Liver (tissue), 9 donors: ENCODE measurements around the gene BRI3BP. TPM values are rescaled to one million over a fixed set of nuclear protein-coding genes. Genes with fewer than 3 reads are reported as not detected.

ENCODE experiments used
- DNase-seq: peaks from one replicate; pipeline ENCODE4 v3.0.0-alpha.2; 2017; ENCODE audit warnings: low spot score
- H3K27ac ChIP-seq, 2 donors: one replicate each; pipeline ENCODE4 v1.7.0; 2013; ENCODE audit warnings: inconsistent platforms in 2 of 2, low read length in 2 of 2, control low read depth in 1 of 2, low read depth in 1 of 2, mild to moderate bottlenecking in 1 of 2
- H3K27me3 ChIP-seq, 4 donors: one replicate each; pipeline versions ENCODE4 v1.6.1 to v1.7.0; 2013; ENCODE audit warnings: low read length in 3 of 4, inconsistent platforms in 1 of 4, mild to moderate bottlenecking in 1 of 4, moderate library complexity in 1 of 4; ENCODE audit not compliant: control insufficient read depth in 4 of 4, insufficient read depth in 4 of 4
- H3K36me3 ChIP-seq, 4 donors: one replicate each; pipeline versions ENCODE4 v1.6.1 to v1.7.0; 2013; ENCODE audit warnings: low read length in 3 of 4, mild to moderate bottlenecking in 3 of 4, low read depth in 1 of 4, moderate library complexity in 1 of 4; ENCODE audit not compliant: control insufficient read depth in 4 of 4, insufficient read depth in 3 of 4
- H3K4me1 ChIP-seq, 4 donors: one replicate each; pipeline versions ENCODE4 v1.6.1 to v1.7.0; 2013; ENCODE audit warnings: low read length in 3 of 4, mild to moderate bottlenecking in 3 of 4, moderate library complexity in 1 of 4; ENCODE audit not compliant: control insufficient read depth in 4 of 4, insufficient read depth in 4 of 4
- H3K4me3 ChIP-seq, 3 donors: one replicate each; pipeline versions ENCODE4 v1.6.1 to v1.7.0; 2013; ENCODE audit warnings: low read length in 3 of 3, control low read depth in 1 of 3, low read depth in 1 of 3, mild to moderate bottlenecking in 1 of 3
- H3K9ac ChIP-seq, 2 donors: one replicate each; pipeline ENCODE4 v1.7.0; 2013; ENCODE audit warnings: low read length in 2 of 2, mild to moderate bottlenecking in 2 of 2, moderate library complexity in 2 of 2, control low read depth in 1 of 2, low read depth in 1 of 2
- H3K9me3 ChIP-seq, 4 donors: one replicate each; pipeline versions ENCODE4 v1.6.1 to v1.7.0; 2013; ENCODE audit warnings: low read length in 3 of 4; ENCODE audit not compliant: control insufficient read depth in 4 of 4
- ATF3 ChIP-seq: IDR thresholded peaks from 2 replicates; pipeline ENCODE4 v1.6.1; 2016; ENCODE audit warnings: antibody characterized with exemption
- EGR1 ChIP-seq, 2 donors: IDR thresholded peaks; 2 replicates each; pipeline ENCODE4 v1.6.1; 2016 to 2018; ENCODE audit warnings: antibody characterized with exemption in 2 of 2, low read depth in 2 of 2
- FOXA1 ChIP-seq: IDR thresholded peaks from 2 replicates; pipeline ENCODE4 v1.6.1; 2016; ENCODE audit warnings: antibody characterized with exemption
- FOXA2 ChIP-seq: IDR thresholded peaks from 2 replicates; pipeline ENCODE4 v1.6.1; 2016; ENCODE audit warnings: antibody characterized with exemption
- GABPA ChIP-seq, 2 donors: IDR thresholded peaks in 1 of 2; conservative IDR thresholded peaks in 1 of 2; 2 replicates each; pipeline ENCODE4 v1.6.1; 2016; ENCODE audit warnings: antibody characterized with exemption in 2 of 2, mild to moderate bottlenecking in 1 of 2, moderate library complexity in 1 of 2
- HNF4A ChIP-seq, 2 donors: conservative IDR thresholded peaks; 2 replicates each; pipeline ENCODE4 v1.6.1; 2016; ENCODE audit warnings: antibody characterized with exemption in 2 of 2, mild to moderate bottlenecking in 2 of 2
- HNF4G ChIP-seq: IDR thresholded peaks from 2 replicates; pipeline ENCODE4 v1.6.1; 2016; ENCODE audit warnings: antibody characterized with exemption
- JUND ChIP-seq, 2 donors: IDR thresholded peaks; 2 replicates each; pipeline ENCODE4 v1.6.1; 2016; ENCODE audit warnings: antibody characterized with exemption in 2 of 2
- NR2F2 ChIP-seq: IDR thresholded peaks from 2 replicates; pipeline ENCODE4 v1.6.1; 2016; ENCODE audit warnings: antibody characterized with exemption
- RAD21 ChIP-seq, 2 donors: IDR thresholded peaks; 2 replicates each; pipeline ENCODE4 v1.6.1; 2016; ENCODE audit warnings: antibody characterized with exemption in 2 of 2, mild to moderate bottlenecking in 2 of 2
- RXRA ChIP-seq, 2 donors: IDR thresholded peaks; 2 replicates each; pipeline ENCODE4 v1.6.1; 2017 to 2018; ENCODE audit warnings: antibody characterized with exemption in 2 of 2, mild to moderate bottlenecking in 1 of 2
- SP1 ChIP-seq: IDR thresholded peaks from 2 replicates; pipeline ENCODE4 v1.6.1; 2018; ENCODE audit warnings: antibody characterized with exemption, mild to moderate bottlenecking
- TAF1 ChIP-seq: conservative IDR thresholded peaks from 2 replicates; pipeline ENCODE4 v1.6.1; 2016; ENCODE audit warnings: antibody characterized with exemption, mild to moderate bottlenecking
- YY1 ChIP-seq: IDR thresholded peaks from 2 replicates; pipeline ENCODE4 v1.6.1; 2016; ENCODE audit warnings: antibody characterized with exemption, mild to moderate bottlenecking
- ZBTB33 ChIP-seq: IDR thresholded peaks from 2 replicates; pipeline ENCODE4 v1.6.1; 2016; ENCODE audit warnings: antibody characterized with exemption
- WGBS: extraction: QIAGEN DNeasy Blood & Tissue Kit; methylation state at CpG from one replicate; pipeline ENCODE4 v1.1.7; 2013; 5-methylcytosine and 5-hydroxymethylcytosine counted together
- polyA plus RNA-seq, 2 donors: library from polyadenylated mRNA; stranded (reverse) in 1 of 2; unstranded in 1 of 2; fragments of 200-250 nt in 1 of 2; fragments of >200 nt in 1 of 2; fragmentation: Nextera tagmentation in 1 of 2; extraction: Ambion mirVana in 1 of 2; gene quantifications; one replicate each; pipeline versions ENCODE4 v1.2.1 to v1.2.3, GENCODE V29; 2013 to 2015
- total RNA-seq, 2 donors: library from RNA; depleted of rRNA; stranded (reverse); fragments of >200 nt; gene quantifications; one replicate each; pipeline ENCODE4 v1.2.3, GENCODE V29; 2014
- TF ChIP-seq, protein P1 (sequence below): IDR thresholded peaks from 2 replicates; pipeline ENCODE4 v1.6.1; 2016; ENCODE audit warnings: antibody characterized with exemption
- TF ChIP-seq, protein P2 (sequence below): IDR thresholded peaks from 2 replicates; pipeline ENCODE4 v1.6.1; 2016; ENCODE audit warnings: antibody characterized with exemption, mild to moderate bottlenecking
- TF ChIP-seq, protein P3 (sequence below): fragments of 150-350 bp; IDR thresholded peaks from 2 replicates; pipeline ENCODE4 v1.5.1; 2017; ENCODE audit warnings: improper control_type of control experiment, low read depth, low read length; ENCODE audit not compliant: missing input control
- donor health status: healthy.
- donor health status: healthy.
- donor health status: healthy.
- donor health status: healthy.
- donor health status: healthy.

Gene BRI3BP
- total and polyA plus RNA-seq, 4 donors: 2.4 to 15.3 (median 4.7) TPM

GRCh38 chr12:125015680-125016310, 22.4 kb downstream of the BRI3BP start:
- no peaks in the 10 kb centered on the region for H3K4me1 ChIP-seq
- H3K36me3 ChIP-seq: peaks cover 2 to 15% (median 8%) of the 10 kb centered on the region in 4 donors
- no peak overlapping the region for H3K4me3 ChIP-seq
- WGBS: 96% methylated on average over 24 of the region's 24 CpGs
- TF ChIP-seq RAD21 (IDR thresholded peaks at IDR 0.05) (no peak), JUND (IDR thresholded peaks at IDR 0.05) (no peak), HNF4A (conservative IDR thresholded peaks at IDR 0.05) (no peak), YY1 (no peak), TAF1 (no peak), NR2F2 (no peak), FOXA2 (no peak), SP1 (no peak), EGR1 (IDR thresholded peaks at IDR 0.05; ENCODE audit: low read depth in 2 of 2) (no peak), GABPA (IDR thresholded peaks at IDR 0.05 in 1 of 2, conservative IDR thresholded peaks at IDR 0.05 in 1 of 2) (no peak), ATF3 (no peak), RXRA (IDR thresholded peaks at IDR 0.05) (no peak), HNF4G (no peak), ZBTB33 (no peak), FOXA1 (no peak)
- TF ChIP-seq, protein P1, sequence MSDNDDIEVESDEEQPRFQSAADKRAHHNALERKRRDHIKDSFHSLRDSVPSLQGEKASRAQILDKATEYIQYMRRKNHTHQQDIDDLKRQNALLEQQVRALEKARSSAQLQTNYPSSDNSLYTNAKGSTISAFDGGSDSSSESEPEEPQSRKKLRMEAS: no peak
- TF ChIP-seq, protein P2, sequence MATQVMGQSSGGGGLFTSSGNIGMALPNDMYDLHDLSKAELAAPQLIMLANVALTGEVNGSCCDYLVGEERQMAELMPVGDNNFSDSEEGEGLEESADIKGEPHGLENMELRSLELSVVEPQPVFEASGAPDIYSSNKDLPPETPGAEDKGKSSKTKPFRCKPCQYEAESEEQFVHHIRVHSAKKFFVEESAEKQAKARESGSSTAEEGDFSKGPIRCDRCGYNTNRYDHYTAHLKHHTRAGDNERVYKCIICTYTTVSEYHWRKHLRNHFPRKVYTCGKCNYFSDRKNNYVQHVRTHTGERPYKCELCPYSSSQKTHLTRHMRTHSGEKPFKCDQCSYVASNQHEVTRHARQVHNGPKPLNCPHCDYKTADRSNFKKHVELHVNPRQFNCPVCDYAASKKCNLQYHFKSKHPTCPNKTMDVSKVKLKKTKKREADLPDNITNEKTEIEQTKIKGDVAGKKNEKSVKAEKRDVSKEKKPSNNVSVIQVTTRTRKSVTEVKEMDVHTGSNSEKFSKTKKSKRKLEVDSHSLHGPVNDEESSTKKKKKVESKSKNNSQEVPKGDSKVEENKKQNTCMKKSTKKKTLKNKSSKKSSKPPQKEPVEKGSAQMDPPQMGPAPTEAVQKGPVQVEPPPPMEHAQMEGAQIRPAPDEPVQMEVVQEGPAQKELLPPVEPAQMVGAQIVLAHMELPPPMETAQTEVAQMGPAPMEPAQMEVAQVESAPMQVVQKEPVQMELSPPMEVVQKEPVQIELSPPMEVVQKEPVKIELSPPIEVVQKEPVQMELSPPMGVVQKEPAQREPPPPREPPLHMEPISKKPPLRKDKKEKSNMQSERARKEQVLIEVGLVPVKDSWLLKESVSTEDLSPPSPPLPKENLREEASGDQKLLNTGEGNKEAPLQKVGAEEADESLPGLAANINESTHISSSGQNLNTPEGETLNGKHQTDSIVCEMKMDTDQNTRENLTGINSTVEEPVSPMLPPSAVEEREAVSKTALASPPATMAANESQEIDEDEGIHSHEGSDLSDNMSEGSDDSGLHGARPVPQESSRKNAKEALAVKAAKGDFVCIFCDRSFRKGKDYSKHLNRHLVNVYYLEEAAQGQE: no peak
- TF ChIP-seq, protein P3, sequence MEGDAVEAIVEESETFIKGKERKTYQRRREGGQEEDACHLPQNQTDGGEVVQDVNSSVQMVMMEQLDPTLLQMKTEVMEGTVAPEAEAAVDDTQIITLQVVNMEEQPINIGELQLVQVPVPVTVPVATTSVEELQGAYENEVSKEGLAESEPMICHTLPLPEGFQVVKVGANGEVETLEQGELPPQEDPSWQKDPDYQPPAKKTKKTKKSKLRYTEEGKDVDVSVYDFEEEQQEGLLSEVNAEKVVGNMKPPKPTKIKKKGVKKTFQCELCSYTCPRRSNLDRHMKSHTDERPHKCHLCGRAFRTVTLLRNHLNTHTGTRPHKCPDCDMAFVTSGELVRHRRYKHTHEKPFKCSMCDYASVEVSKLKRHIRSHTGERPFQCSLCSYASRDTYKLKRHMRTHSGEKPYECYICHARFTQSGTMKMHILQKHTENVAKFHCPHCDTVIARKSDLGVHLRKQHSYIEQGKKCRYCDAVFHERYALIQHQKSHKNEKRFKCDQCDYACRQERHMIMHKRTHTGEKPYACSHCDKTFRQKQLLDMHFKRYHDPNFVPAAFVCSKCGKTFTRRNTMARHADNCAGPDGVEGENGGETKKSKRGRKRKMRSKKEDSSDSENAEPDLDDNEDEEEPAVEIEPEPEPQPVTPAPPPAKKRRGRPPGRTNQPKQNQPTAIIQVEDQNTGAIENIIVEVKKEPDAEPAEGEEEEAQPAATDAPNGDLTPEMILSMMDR: no peak
- H3K27me3 ChIP-seq: no peaks in the 10 kb centered on the region
- H3K27ac ChIP-seq: no peak overlapping the region
- H3K9ac ChIP-seq: no peak overlapping the region
- no peak for DNase-seq
- no peaks in the 10 kb centered on the region for H3K9me3 ChIP-seq
